ENCODE data around the gene ZNF790.
A peak's percentile ranks its signal among the peaks of the same experiment; 100 is the strongest.

Gene ZNF790

DNA sequence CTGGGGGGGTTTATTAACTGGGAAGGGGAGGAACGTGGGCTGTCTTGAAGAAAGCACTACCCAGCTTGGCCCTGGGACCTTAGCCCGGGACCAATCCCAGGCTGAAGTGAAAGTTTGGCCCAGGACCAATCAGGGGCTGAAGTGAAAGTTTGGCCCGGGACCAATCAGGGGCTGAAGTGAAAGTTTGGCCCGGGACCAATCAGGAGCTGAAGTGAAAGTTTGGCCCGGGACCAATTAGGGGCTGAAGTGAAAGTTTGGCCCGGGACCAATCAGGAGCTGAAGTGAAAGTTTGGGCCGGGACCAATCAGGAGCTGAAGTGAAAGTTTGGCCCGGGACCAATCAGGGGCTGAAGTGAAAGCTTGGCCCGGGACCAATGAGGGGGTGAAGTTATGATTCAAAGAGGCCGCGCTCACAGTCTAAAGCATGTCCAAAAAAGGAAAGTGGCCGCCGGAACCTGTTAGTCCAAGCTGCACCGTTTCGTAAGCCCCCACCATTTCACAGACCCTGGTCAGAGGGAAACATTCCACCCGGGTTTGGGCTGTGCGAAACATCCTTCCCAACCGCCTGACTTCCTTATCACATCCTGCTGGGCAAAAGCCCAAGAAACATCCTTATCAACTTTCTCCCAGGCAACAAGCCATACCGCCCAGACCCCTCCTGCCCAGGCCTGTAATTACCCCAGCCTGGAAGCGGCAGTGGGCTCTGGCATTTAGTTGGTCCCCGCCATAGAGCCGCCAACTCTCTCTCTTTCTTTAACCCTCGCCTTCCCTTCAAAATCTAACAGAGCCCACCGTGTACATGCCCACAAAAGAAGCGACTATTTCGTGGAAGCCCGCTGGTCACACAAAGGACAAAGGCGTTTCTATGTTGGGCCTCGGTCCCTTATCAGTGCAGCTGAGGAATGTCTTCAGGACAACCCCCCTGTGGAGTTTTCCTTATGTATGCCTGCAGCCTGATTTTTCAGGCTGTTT is 66.6 kb downstream of the ZNF790 start:
- DNase-seq = peak; percentile 41
